ENCODE data around the gene GPR55.

Gene GPR55

GRCh38 chr2:230866756-230867523 is 58.1 kb downstream of the GPR55 start:
- peak; percentile 57 for DNase-seq (ENCODE audit: low spot score)

DNA sequence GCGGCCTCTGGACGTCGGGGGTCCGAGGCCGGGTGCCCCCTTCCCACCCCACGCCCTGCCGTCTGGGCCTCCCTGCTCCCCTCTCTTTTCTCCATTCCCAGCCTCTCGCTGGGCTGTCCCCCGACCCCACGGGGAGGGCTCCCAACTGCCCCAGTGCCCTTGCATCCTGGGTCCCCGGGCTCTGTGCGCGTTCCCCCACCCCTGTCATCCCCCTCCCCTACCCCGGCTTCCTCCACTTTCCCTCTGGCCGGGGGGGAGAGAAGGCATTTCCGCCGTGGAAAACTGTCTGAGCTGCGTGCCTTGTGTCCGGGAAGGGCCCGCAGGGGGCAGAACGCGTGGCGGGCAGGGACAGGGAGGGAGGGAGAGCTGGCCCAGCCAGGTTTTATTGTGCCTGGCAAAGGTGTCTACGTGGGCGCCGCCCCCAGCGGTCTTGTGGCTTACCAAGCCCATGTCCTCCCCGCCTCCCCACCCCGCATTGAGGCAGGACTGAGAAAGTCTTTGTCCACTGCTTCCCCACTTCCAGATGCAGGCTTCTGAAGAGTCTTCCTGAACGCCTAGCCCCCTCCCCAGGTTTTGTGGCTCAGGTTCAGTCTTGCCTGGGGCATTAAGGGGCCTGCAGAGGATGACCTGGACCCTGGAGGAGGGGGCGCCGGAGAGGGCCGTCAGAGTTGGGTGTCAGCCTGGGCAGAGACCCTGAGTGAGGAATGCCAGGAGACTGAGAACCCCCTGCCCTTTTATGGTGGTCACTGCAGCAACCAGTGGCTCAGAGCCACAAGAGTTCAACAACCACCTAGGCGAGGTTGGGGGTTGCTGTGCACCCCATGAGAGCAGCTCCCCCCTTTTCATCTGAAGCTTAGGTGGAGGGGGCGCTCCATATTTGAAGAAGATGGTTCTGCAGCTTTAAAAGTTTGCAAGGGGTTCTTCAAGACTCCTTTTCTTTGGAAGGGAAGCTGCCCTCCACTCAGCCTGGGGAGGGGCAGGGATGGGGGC is 59.0 kb downstream of the GPR55 start:
- DNase-seq (ENCODE audit: low spot score), result no peak

GRCh38 chr2:230865307-230865765 is 59.7 kb downstream of the GPR55 start:
- DNase-seq (ENCODE audit: low spot score), result no peak

- peak; percentile 67 for DNase-seq (ENCODE audit: low spot score)
Observed at GRCh38 chr2:230864605-230865306, 60.3 kb downstream of the GPR55 start, which contains the start of gene ITM2C. TSS of gene ITM2C (plus strand) at chr2:230864942. CDS start at chr2:230865026, 84 bp downstream.

DNA sequence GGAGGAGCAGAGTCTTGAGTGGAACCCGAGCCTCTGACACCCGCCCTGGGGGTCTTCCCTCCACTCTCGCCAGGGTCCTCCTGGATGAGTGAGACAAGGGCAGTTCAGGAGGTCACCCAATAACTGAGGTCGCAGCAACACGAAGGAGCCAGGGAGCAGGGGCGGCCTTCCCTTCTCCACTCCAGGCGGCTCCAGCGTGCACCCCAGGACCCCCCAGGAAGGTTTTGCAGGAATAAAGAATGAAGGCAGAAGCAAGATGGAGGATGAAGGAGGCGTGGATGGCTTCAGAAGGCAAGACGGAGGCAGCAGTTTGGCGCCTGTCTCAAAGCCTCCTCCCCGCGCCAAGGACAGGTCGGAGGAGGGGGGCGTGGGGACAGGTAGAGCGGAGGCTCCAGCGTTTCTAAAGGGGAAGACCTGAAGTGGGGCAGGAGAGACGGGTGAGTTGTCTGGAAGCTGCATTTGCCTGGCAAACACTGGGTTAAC is 60.9 kb downstream of the GPR55 start:
- DNase-seq (ENCODE audit: low spot score), result no peak

DNA sequence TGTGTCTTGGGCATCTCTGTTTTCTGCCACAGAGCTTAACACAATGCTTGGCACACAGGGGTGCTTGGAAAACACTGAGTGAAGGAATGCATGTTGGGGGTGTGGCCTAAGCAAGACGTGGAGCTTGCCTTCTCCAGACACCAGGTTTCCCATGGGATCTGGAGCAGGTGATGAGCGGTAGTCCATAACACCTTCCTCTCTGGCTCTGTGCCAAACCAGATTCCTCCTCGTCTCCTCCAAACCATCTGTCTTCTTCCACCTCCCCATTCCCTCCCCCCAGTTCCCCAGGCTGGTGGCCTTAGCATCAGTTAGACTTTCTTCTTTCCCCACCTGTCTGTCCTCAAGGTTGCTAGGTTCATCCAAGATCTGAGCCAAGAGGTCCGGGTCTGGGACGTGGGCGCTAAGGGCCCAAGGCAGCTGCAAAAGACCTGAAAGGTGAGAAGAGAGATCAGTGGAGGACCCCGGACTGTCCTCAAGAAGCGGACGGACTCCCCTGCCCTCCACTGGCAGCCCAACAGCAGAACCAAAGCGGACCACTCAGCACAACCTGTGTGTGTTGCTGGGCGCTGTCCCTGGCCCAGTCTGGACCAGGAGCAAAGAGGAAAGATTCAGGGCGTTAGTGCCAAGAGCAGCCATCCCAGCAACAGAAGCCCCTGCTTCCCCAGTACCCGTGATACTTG is 61.5 kb downstream of the GPR55 start:
- no peak for DNase-seq (ENCODE audit: low spot score)

DNA sequence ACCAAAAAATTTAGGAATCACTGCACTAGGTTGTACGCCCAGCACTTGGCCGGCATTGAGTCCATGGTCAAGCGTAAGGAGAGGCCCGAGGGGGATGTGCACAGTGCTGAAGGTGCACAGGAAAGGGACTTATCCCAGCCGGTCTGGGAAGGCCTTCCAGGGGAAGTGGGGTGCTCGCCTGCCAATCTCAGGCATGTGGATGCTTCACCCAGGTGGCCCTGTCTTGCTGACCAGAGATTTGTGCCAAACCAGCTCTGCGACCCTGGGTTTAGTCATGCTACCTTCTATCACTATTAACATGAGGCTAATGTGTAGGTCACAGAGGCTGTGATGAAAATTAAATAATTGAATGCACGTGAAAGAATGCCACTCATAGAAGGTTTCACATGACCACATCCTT is 62.0 kb downstream of the GPR55 start:
- DNase-seq (ENCODE audit: low spot score), result no peak

DNA sequence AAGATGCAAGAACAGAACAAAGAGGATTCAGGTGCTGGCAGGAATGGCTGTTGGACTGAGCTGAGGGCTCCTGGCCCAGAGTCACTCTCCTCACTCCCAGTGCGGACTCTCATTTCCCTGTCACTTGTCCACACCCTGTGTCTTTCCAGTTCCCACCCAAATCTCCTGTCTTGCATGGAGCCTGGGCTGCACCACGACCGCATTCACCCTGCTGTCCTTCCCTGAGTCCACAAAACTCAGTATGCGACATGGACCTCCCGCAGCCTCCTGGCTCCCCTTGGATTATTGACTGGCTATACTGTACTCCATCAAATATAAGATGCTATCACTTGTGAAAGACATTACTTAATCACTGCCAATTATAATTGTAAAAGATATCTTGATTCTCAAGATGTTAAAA is 62.8 kb downstream of the GPR55 start:
- DNase-seq (ENCODE audit: low spot score), result no peak

DNA sequence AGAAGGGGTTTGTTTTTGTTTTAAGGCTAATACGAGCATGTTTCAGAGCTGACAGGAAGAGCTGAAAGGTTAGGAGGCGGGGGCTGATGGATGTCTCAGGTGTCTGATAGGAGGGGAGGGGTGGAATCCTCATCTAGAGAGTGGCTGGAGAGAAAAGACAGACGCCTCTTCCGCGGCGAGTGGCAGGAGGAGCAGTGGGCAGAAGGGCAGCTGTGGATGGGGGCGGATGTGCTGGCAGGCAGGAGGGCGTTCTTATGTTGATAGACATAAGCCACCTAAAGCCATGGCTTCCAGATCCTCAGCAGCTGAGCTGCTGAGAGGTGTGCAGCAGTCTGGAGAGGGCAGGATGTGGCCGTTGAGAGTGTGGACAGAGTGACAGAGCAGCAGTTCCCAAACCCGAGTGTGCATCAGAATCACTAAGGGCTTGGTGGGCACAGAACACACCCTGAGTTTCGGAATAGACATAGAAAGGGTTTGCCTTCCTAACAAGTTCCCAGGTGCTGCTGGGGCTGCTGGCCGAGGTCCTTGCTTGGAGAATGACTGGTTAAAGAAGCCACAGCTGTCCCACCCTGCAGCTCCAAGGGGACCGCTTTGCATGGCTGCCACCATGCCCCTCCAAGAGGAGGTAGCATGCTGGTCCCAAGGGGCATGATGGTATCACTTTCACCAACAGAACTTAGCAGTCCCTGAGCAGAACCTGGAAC is 63.3 kb downstream of the GPR55 start:
- no peak for DNase-seq (ENCODE audit: low spot score)
